GM19099 (cell line): ENCODE measurements around the gene MCCC2.

ENCODE experiments used
- POLR2A ChIP-seq: IDR thresholded peaks from 3 replicates; pipeline ENCODE4 v1.6.1; 2011; ENCODE audit warnings: low read depth; ENCODE audit not compliant: insufficient read length; ENCODE audit errors: extremely low read depth

MCCC2 gene

GRCh38 chr5:71586941-71587765 is at the start of gene MCCC2:
Gene MCCC2 (plus strand): TSS chr5:71587340. CDS start chr5:71587426, 86 bp downstream.
- TF ChIP-seq POLR2A: peak; percentile 94

- no peak for TF ChIP-seq POLR2A
These were observed 49.5 kb upstream of the MCCC2 start for GRCh38 chr5:71537687-71538086.

DNA sequence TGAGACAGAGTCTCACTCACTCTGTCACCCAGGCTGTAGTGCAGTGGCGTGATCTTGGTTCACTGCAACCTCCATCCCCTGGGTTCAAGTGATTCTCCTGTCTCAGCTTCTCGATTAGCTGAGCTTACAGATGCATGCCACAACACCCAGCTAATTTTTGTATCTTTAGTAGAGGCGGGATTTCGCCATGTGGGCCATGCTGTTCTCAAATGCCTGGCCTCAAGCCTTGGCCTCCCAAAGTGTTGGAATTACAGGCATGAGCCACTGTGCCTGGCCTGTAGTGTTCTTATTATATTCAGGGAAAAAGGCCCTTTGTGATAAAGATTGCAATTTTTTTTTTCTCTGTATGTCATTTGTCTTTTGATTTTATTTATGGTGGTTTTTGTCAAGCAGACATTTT is 24.0 kb upstream of the MCCC2 start:
- no peak for TF ChIP-seq POLR2A

GRCh38 chr5:71564895-71565294 is 22.2 kb upstream of the MCCC2 start:
- no peak for TF ChIP-seq POLR2A

DNA sequence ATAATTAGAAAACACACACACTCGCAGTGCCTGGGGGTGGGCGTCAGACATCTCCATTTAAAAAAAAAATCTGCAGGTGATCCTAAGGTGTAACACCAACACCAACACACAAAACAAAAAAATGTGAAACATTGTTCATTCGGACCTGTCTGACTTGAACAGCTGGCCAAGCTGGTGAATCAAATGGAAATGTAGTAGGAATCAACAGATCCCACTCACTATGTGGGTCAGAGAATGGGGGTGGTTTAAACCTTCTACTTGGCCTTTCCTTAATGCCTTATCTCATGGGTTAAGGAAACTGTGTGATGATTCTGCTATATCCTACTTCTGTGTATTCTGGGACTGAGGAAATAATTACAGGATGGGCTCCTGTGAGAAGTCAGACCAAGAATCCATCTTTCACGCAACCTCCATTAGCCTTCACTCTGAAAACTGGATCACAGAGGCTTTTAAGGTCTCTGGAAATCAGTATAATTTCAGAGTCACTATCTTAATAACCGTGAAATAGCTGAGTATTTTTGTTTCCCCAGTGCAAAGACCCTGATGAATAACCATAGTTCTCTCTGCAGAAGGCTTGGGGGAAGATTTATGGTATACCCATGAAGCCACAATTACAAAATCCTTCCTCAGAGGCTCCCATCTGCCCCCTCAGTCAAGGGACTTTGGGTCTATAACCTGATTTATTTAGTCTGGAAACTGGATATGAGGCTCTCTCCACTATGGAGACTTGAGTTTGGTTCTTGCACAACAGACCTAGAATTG is 17.2 kb upstream of the MCCC2 start:
- no peak for TF ChIP-seq POLR2A

GRCh38 chr5:71573591-71573990 is 13.5 kb upstream of the MCCC2 start:
- no peak for TF ChIP-seq POLR2A

- no peak for TF ChIP-seq POLR2A
These were observed 10.9 kb upstream of the MCCC2 start for GRCh38 chr5:71576241-71576640.

- no peak for TF ChIP-seq POLR2A
These were observed 4.1 kb upstream of the MCCC2 start for GRCh38 chr5:71582945-71583584.

GRCh38 chr5:71586052-71586940 is 844 bp upstream of the MCCC2 start:
- no peak for TF ChIP-seq POLR2A

DNA sequence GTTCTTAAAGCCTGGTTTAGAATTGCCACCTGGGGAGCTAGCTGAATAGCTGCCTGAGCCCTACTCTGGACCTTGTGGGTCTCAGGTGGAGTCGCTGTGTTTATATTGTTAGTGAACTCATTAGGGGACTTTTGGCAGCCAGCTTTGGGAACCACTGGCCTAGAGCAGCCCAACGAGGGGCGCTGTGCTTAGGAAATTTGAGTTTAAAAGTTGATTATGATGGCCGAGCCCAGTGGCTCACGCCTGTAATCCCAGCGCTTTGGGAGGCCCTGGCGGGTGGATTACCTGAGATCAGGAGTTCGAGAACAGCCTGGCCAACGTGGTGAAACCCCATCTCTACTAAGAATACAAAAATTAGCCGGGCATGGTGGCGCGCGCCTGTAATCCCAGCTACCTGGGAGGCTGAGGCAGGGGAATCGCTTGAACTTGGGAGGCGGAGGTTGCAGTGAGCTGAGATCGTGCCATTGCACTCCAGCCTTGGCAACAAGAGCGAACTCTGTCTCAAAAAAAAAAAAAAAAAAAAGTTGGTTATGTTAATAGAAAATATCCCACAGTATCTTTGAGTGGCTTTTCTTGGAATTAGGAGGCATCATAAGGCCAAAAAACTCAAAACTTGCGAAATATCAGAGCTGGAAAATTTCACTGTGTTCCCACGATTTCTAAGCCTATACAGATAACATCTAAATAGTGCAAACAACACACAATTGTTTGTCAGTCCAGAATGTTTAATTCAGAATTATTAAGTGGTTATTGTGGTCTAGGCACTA is 809 bp downstream of the MCCC2 start:
- no peak for TF ChIP-seq POLR2A

GRCh38 chr5:71588533-71588885 is 1.4 kb downstream of the MCCC2 start:
- no peak for TF ChIP-seq POLR2A

- no peak for TF ChIP-seq POLR2A
These were observed 2.8 kb downstream of the MCCC2 start for GRCh38 chr5:71589903-71590302.

DNA sequence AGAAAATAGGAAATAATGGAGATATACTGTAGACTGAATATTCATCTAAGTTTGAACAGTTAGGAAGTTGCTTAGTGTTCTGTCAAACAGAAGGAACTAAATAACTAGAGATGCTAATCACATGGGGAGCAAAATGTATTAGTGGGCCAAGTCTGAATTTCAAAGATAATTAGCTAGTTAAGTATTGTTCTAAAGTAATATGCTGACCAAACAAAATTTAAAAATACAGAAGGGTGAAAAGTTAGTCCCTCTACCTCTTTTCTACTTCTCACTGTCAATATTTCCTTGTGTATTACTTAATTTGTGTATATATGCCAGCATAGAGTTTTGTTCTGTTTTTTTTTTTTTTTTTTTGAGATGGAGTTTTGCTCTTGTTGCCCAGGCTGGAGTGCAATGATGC is 4.0 kb downstream of the MCCC2 start:
- TF ChIP-seq POLR2A: no peak

DNA sequence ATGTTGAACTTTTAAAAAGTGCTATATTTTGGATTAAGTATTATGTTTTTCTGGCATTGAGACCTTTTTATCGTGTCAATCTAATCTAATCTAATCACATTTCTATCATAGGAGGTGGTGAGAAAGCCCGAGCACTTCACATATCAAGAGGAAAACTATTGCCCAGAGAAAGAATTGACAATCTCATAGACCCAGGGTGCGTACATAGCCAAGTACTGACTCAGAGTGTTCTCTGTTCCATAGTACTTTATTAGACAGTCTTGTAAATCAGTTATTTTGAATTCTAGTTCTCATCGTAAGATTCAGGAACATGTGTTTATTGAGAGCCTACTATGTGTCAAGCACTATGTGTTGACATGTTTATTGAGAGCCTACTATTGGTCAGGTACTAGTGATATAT is 9.0 kb downstream of the MCCC2 start:
- TF ChIP-seq POLR2A: no peak
